Tibial nerve (tissue), 3 donors: ENCODE results near the gene ADAP1.
"Not testable (repeated sequence)": the region's sequence is repeated elsewhere in the genome, so short reads cannot be mapped to it uniquely, and the experiment has no call there.

Experiments
- POLR2A ChIP-seq, 2 donors: fragments of 450-650 bp; IDR thresholded peaks; one replicate each; pipeline ENCODE4 v1.6.1; 2017; ENCODE audit warnings: antibody characterized with exemption in 2 of 2, mild to moderate bottlenecking in 2 of 2, moderate library complexity in 2 of 2
- TF ChIP-seq, protein P1 (sequence below), 5 experiments: fragments of 200-600 bp in 3 of 5; fragments of 450-650 bp in 2 of 5; sonication (generic) in 3 of 5; IDR thresholded peaks; one replicate each; pipeline ENCODE4 v1.5.1; 2016 to 2019; ENCODE audit warnings: antibody characterized with exemption in 5 of 5, mild to moderate bottlenecking in 3 of 5, moderate library complexity in 2 of 5

DNA sequence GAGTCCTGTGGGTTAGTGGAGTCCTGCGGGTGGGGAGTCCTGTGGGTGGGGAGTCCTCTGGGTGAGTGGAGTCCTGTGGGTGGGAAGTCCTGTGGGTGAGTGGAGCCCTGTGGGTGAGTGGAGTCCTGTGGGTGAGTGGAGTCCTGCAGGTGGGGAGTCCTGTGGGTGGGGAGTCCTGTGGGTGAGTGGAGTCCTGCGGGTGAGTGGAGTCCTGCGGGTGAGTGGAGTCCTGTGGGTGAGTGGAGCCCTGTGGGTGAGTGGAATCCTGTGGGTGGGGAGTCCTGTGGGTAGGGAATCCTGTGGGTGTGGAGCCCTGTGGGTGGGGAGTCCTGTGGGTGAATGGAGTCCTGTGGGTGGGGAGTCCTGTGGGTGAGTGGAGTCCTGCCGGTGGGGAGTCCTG is 47.5 kb upstream of the ADAP1 start:
- not testable (repeated sequence) for TF ChIP-seq POLR2A (IDR thresholded peaks at IDR 0.05)
- TF ChIP-seq, protein P1, sequence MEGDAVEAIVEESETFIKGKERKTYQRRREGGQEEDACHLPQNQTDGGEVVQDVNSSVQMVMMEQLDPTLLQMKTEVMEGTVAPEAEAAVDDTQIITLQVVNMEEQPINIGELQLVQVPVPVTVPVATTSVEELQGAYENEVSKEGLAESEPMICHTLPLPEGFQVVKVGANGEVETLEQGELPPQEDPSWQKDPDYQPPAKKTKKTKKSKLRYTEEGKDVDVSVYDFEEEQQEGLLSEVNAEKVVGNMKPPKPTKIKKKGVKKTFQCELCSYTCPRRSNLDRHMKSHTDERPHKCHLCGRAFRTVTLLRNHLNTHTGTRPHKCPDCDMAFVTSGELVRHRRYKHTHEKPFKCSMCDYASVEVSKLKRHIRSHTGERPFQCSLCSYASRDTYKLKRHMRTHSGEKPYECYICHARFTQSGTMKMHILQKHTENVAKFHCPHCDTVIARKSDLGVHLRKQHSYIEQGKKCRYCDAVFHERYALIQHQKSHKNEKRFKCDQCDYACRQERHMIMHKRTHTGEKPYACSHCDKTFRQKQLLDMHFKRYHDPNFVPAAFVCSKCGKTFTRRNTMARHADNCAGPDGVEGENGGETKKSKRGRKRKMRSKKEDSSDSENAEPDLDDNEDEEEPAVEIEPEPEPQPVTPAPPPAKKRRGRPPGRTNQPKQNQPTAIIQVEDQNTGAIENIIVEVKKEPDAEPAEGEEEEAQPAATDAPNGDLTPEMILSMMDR (IDR thresholded peaks at IDR 0.05), result not testable (repeated sequence)
